Lower leg skin (tissue), 4 donors: ENCODE data around the gene TSTD2. TPM values are rescaled to one million over a fixed set of nuclear protein-coding genes. Genes with fewer than 3 reads are reported as not detected.

Experiments used
- DNase-seq, 2 donors: peaks; one replicate each; pipeline ENCODE4 v3.0.0-alpha.2; 2019; ENCODE audit warnings: low spot score in 2 of 2
- H3K4me3 ChIP-seq: fragments of 200-600 bp; sonication (generic); 2 replicates; pipeline ENCODE4 v1.5.1; 2017; ENCODE audit warnings: mild to moderate bottlenecking, low read depth; ENCODE audit not compliant: poor library complexity, severe bottlenecking
- POLR2A ChIP-seq, 2 donors: fragments of 450-650 bp; IDR thresholded peaks; one replicate each; pipeline ENCODE4 v1.6.1; 2016 to 2017; ENCODE audit warnings: antibody characterized with exemption in 2 of 2, mild to moderate bottlenecking in 1 of 2, moderate library complexity in 1 of 2
- WGBS, 2 donors: methylation state at CpG; one replicate each; pipeline ENCODE4 v1.1.5; 2018; 5-methylcytosine and 5-hydroxymethylcytosine counted together
- intact Hi-C: fragments of 100-400 bp; cut with DNase I; formaldehyde crosslinking; loops from one replicate; pipeline ENCODE4 v1.15.0; 2023; ENCODE audit warnings: low total_unique reads
- total RNA-seq, 4 donors: library from RNA; depleted of rRNA; stranded (reverse); fragments of >200 nt; gene quantifications; one replicate each; pipeline ENCODE4 v1.1.0, GENCODE V29; 2016
- TF ChIP-seq, protein P1 (sequence below), 3 donors: fragments of 450-650 bp; IDR thresholded peaks; one replicate each; pipeline ENCODE4 v1.5.1; 2016; ENCODE audit warnings: antibody characterized with exemption in 3 of 3, mild to moderate bottlenecking in 3 of 3, moderate library complexity in 2 of 3

Gene TSTD2
- total RNA-seq, 4 donors from 2014 or later = 10.1 to 15.4 (median 13.2) TPM

DNA sequence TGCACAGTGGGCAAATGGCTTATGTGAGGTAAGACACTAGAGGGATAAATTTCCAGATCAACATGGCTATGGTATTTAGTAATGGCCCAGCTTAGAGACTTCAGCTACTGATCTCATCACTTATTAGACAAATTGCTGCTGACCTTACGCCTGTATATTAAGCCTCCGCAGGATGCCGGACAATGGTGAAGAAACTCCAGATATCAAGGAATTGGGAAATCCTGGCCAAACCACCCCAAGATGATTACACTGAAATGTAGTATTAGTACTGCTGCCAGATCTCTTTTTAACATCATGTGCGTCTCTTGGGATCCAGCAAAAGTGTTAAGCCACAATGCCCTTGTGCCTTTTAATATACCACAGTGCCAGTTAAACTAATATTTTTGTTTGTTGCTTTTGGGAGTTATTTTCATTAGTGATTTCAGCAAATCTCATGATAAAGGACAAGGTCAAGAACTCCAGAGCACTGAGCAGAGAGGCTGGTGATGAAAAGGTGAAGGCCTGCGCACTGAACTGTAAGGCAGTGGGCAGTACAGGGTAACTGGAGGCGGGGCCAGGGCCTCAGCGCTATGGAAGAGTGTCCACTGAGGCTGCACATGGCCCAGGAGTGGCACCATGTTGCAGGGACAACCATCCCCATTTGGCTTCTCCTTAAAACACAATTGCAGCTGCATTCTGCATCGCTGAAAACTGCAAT is 32.5 kb downstream of the TSTD2 start:
- no peak for DNase-seq
- intact Hi-C loops = no loop called here
- 92 to 96% methylated on average over 8 of the region's 8 CpGs for WGBS, 2 donors
- H3K4me3 ChIP-seq = no peak overlapping the region
- no peak for TF ChIP-seq POLR2A (IDR thresholded peaks at IDR 0.05)
- TF ChIP-seq, protein P1, sequence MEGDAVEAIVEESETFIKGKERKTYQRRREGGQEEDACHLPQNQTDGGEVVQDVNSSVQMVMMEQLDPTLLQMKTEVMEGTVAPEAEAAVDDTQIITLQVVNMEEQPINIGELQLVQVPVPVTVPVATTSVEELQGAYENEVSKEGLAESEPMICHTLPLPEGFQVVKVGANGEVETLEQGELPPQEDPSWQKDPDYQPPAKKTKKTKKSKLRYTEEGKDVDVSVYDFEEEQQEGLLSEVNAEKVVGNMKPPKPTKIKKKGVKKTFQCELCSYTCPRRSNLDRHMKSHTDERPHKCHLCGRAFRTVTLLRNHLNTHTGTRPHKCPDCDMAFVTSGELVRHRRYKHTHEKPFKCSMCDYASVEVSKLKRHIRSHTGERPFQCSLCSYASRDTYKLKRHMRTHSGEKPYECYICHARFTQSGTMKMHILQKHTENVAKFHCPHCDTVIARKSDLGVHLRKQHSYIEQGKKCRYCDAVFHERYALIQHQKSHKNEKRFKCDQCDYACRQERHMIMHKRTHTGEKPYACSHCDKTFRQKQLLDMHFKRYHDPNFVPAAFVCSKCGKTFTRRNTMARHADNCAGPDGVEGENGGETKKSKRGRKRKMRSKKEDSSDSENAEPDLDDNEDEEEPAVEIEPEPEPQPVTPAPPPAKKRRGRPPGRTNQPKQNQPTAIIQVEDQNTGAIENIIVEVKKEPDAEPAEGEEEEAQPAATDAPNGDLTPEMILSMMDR (IDR thresholded peaks at IDR 0.05) = no peak

DNA sequence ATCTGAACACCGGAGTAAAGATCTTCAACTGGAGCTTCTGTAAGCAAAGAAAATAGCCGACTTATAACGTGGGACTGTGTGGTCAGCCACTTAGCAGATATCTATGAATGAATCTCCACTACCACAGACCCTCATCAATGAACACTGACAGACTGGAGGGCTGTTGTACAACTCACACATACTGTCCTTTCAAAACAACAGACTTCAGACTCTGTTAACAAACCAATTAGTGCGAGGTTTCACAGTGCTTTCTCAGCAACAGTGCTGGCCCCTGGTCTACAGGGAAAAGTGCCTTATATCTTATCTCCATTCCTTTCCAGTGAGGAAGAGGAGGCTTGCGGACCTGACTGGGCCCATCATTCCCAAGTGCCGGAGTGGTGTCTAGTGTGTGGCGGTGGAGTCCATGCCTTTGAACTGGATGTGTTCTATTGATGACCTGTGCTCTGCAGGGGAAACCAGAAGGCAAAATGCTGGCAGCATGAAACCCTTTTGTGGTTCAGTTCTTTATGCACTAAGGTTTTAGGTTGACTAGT is 33.8 kb downstream of the TSTD2 start:
- no peak for TF ChIP-seq POLR2A (IDR thresholded peaks at IDR 0.05)
- TF ChIP-seq, protein P1 (IDR thresholded peaks at IDR 0.05) = no peak
- intact Hi-C loops = no loop called here
- no peak for DNase-seq
- H3K4me3 ChIP-seq = no peak overlapping the region
- WGBS, 2 donors = 84% methylated on average over 7 of the region's 7 CpGs

DNA sequence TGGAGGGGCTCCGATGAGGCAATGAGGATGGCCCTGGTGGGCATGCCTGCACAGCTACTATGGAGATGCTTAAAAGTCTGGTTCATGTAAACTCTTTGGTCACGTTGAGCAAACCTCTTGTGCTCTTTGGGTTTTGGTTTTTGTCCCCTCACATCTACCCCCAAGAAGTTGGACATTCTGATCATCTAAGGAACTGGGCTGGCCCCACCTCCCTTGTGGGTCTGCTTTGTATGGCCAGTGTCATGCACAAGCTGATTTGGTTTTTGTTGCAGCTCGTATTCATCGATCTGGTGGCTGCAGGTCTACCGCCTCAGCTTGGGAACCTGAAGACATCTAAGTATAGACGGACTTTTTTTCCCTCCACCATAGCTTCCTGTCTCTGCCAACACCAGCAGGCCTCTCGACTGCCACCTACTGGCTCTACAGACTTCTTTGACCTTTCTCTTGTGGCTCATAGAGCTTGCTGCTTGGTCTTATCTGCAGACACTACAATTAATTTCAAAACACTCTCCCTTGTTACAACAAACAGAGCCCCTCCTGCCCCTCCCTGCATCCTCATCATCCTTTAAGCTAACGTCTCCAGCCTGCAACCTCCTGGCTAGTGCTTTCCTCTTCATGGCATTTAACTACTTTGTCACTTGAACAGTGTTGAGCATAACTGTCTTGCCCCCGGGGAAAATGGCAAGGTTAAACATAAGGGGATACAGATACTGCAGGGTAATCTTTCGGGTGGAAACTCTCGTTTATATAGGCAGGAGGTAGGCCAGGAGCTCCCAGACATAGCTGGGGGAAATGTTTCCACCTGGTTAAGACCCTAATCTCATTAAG is 34.5 kb downstream of the TSTD2 start:
- intact Hi-C loops = no loop called here
- 26 to 31% methylated on average over 11 of the region's 11 CpGs for WGBS, 2 donors
- no peak overlapping the region for H3K4me3 ChIP-seq
- TF ChIP-seq POLR2A (IDR thresholded peaks at IDR 0.05) = no peak
- TF ChIP-seq, protein P1 (IDR thresholded peaks at IDR 0.05) = no peak
- DNase-seq = peak; percentile 72 to 90

DNA sequence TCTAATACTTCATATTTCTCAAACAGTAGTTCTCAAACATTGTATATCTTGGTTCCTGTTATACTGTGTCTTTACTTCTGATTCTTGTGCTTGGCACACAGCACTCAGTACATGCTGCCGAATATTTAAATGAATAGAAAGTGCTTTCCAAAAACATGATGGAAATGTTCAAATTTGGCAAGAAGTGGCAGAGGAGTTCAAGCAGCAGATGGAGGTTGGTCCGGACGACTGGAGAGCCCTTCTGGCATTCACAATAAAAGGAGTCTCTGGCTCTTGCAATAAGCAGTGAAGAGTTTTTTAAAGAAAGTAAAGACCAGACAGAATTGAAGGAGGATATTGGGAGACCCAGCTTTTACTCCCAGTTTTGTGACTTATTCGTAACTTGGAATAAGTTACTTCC is 36.3 kb downstream of the TSTD2 start:
- no peak for DNase-seq
- no peak overlapping the region for H3K4me3 ChIP-seq
- intact Hi-C loops = no loop called here
- 26 to 38% methylated on average over 4 of the region's 4 CpGs for WGBS, 2 donors
- no peak for TF ChIP-seq POLR2A (IDR thresholded peaks at IDR 0.05)
- TF ChIP-seq, protein P1 (IDR thresholded peaks at IDR 0.05) = no peak

DNA sequence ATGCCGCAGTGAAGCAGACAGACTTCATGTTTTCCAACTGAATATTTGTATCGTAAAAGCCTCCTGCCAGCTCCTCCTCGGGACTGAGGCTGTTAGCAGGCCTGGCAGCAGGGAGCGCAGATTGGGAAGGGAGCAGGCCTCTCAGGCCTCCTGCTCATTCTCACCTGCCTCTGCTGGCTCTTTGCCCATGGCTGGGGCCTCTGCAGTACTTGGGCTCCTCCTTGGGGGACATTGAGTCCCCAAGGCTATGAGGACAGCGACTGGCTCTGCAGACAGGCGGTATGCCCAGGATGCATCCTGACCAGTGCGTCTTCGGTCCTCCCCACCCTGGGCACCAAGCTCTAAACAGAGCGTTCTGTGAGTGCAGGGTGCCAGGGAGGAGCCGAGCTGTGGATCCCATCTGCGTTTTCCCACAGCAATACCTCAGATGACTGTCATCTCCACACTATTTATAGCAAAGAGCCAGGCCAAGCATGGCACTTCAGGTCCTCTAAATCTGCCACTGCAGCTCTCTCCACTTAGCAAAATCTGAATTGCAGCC is 38.7 kb downstream of the TSTD2 start:
- WGBS, 2 donors = 81 to 87% methylated on average over 10 to 11 of the region's 11 CpGs
- intact Hi-C loops = no loop called here
- no peak for DNase-seq
- no peak for TF ChIP-seq POLR2A (IDR thresholded peaks at IDR 0.05)
- TF ChIP-seq, protein P1 (IDR thresholded peaks at IDR 0.05) = no peak
- H3K4me3 ChIP-seq = no peak overlapping the region
